ENCODE data around the gene DBET. TPM values are rescaled to one million over a fixed set of nuclear protein-coding genes. Genes with fewer than 3 reads are reported as not detected.

Gene DBET
- total RNA-seq, 1 donor from 2014 or later = not detected

Small RNA genes lying within 50 kb of the gene (small RNA-seq; reads per million reads assigned to genes)
- gene RNA5SP174 (ENCODE audit: low replicate concordance) (not detected), gene RNA5SP175 (ENCODE audit: low replicate concordance) (0.08 reads per million)

Other genes starting within 250 kb of the DBET start
- gene FRG1, start 123.6 kb upstream of the DBET start, total RNA-seq = 37.0 TPM
- not detected for gene FRG2, start 37.2 kb upstream of the DBET start, total RNA-seq
- not detected for gene DUX4, start 109.3 kb downstream of the DBET start, total RNA-seq